HCT116 (cell line): Measurements from ENCODE around the gene RBMS1. TPM values are rescaled to one million over a fixed set of nuclear protein-coding genes. Genes with fewer than 3 reads are reported as not detected.

Experiments used
- ATAC-seq: fragments of 200-7000 bp; cut with Tn5 transposase; 2 replicates; pipeline ENCODE4 v1.9.1; 2020; ENCODE audit warnings: mild to moderate bottlenecking, moderate library complexity
- BruUV-seq: library from RNA; stranded (reverse); fragments of 400-500 nt; replicated peaks from 2 replicates; lab custom pipeline; 2021; lab: Mats Ljungman, UMichigan
- CTCF ChIA-PET: fragments of 300-600 bp; sonication (Branson Sonifier 250); formaldehyde crosslinking; loops from one replicate; lab custom pipeline; 2021; ENCODE audit warnings: antibody characterized with exemption; lab: Charles Lee
- POLR2A ChIA-PET: fragments of 300-600, 350-600 bp; sonication (Branson Sonifier 250); formaldehyde crosslinking; loops from one replicate; lab custom pipeline; 2021; ENCODE audit warnings: antibody characterized with exemption; lab: Charles Lee
- RAD21 ChIA-PET, 2 experiments: fragments of 300-600 bp; sonication (Branson Sonifier 250); formaldehyde crosslinking; loops; one replicate each; lab custom pipeline; 2023; ENCODE audit warnings: low total read pairs in 2 of 2; ENCODE audit not compliant: uncharacterized antibody in 2 of 2, unreplicated experiment in 2 of 2, low non-redundant PET in 1 of 2; lab: Charles Lee
- DNase-seq: peaks from one replicate; pipeline ENCODE4 v3.0.0-alpha.2; 2010; ENCODE audit warnings: low read depth, low spot score
- H2AFZ ChIP-seq: fragments of 200-600 bp; shearing (Covaris generic), sonication (generic); 2 replicates; pipeline ENCODE4 v1.6.1; 2017; ENCODE audit warnings: low read depth, mixed run types, mixed read lengths, antibody characterized with exemption, low read length; ENCODE audit not compliant: poor library complexity, severe bottlenecking
- H3K27ac ChIP-seq: 2 replicates; pipeline ENCODE4 v1.5.1; 2012; ENCODE audit warnings: low read depth, low read length
- H3K27me3 ChIP-seq: fragments of 200-600 bp; sonication (generic); 2 replicates; pipeline ENCODE4 v1.6.1; 2016; ENCODE audit warnings: mixed run types, low read length, mixed read lengths; ENCODE audit not compliant: insufficient read depth
- H3K36me3 ChIP-seq, 2 experiments: fragments of 200-500 bp in 1 of 2; fragments of 200-600 bp in 1 of 2; sonication (Bioruptor generic) in 1 of 2; sonication (generic) in 1 of 2; 2 replicates each; pipeline versions ENCODE4 v1.5.1 to v1.6.1; 2014 to 2016; ENCODE audit warnings: low read length in 2 of 2, inconsistent platforms in 1 of 2, mixed read lengths in 1 of 2, mixed run types in 1 of 2; ENCODE audit not compliant: insufficient read depth in 2 of 2, control insufficient read depth in 1 of 2
- H3K4me1 ChIP-seq, 2 experiments: fragments of 200-600 bp in 1 of 2; sonication (generic) in 1 of 2; 2 replicates each; pipeline versions ENCODE4 v1.5.1 to v1.6.1; 2012 to 2017; ENCODE audit warnings: low read length in 2 of 2, inconsistent platforms in 1 of 2, mild to moderate bottlenecking in 1 of 2, mixed read lengths in 1 of 2, mixed run types in 1 of 2, moderate library complexity in 1 of 2; ENCODE audit not compliant: insufficient read depth in 2 of 2, control insufficient read depth in 1 of 2
- H3K4me2 ChIP-seq: fragments of 200-600 bp; sonication (generic); 2 replicates; pipeline ENCODE4 v1.6.1; 2017; ENCODE audit warnings: mixed run types, low read length, mixed read lengths
- H3K4me3 ChIP-seq, 2 experiments: fragments of 200-600 bp in 1 of 2; sonication (generic) in 1 of 2; replicated peaks in 1 of 2; 2 replicates each; pipeline ENCODE4 v1.5.1; 2011 to 2016; ENCODE audit warnings: low read length in 2 of 2, control low read depth in 1 of 2, low read depth in 1 of 2, mild to moderate bottlenecking in 1 of 2, mixed read lengths in 1 of 2, mixed run types in 1 of 2
- H3K79me2 ChIP-seq: fragments of 200-600 bp; sonication (generic); 2 replicates; pipeline ENCODE4 v1.6.1; 2017; ENCODE audit warnings: mild to moderate bottlenecking, mixed run types, low read length, moderate library complexity, mixed read lengths; ENCODE audit not compliant: insufficient read depth
- H3K9ac ChIP-seq: fragments of 200-600 bp; sonication (generic); 2 replicates; pipeline ENCODE4 v1.6.1; 2016; ENCODE audit warnings: low read length, mixed read lengths
- H3K9me2 ChIP-seq: fragments of 200-600 bp; sonication (generic), shearing (Covaris generic); 2 replicates; pipeline ENCODE4 v1.6.1; 2017; ENCODE audit warnings: mixed run types, mild to moderate bottlenecking, moderate library complexity; ENCODE audit not compliant: insufficient read depth
- H3K9me3 ChIP-seq, 2 experiments: fragments of 200-500 bp in 1 of 2; fragments of 200-600 bp in 1 of 2; sonication (Bioruptor generic) in 1 of 2; sonication (generic) in 1 of 2; 2 replicates each; pipeline ENCODE4 v1.6.1; 2014 to 2017; ENCODE audit warnings: low read length in 2 of 2, mixed read lengths in 2 of 2, inconsistent platforms in 1 of 2, low read depth in 1 of 2, mild to moderate bottlenecking in 1 of 2, mixed run types in 1 of 2, moderate library complexity in 1 of 2; ENCODE audit not compliant: control insufficient read depth in 1 of 2, insufficient read depth in 1 of 2
- H4K20me1 ChIP-seq: fragments of 200-600 bp; sonication (generic), shearing (Covaris generic); 2 replicates; pipeline ENCODE4 v1.6.1; 2017; ENCODE audit warnings: mixed run types, mild to moderate bottlenecking, moderate library complexity; ENCODE audit not compliant: insufficient read depth
- CBX3 ChIP-seq: IDR thresholded peaks from 2 replicates; pipeline ENCODE4 v1.6.1; 2012; ENCODE audit warnings: low read depth
- EGR1 ChIP-seq: IDR thresholded peaks from 2 replicates; pipeline ENCODE4 v1.6.1; 2012; ENCODE audit warnings: low read depth
- ELF1 ChIP-seq: IDR thresholded peaks from 2 replicates; pipeline ENCODE4 v1.6.1; 2012; ENCODE audit warnings: low read depth, borderline replicate concordance
- EZH2 ChIP-seq: fragments of 200-600 bp; sonication (generic); IDR thresholded peaks from 2 replicates; pipeline ENCODE4 v1.6.1; 2017; ENCODE audit warnings: antibody characterized with exemption, mixed run types
- JUND ChIP-seq: IDR thresholded peaks from 2 replicates; pipeline ENCODE4 v1.6.1; 2012
- POLR2AphosphoS5 ChIP-seq: IDR thresholded peaks from 2 replicates; pipeline ENCODE4 v1.6.1; 2011; ENCODE audit warnings: mild to moderate bottlenecking, low read depth, low read length, moderate library complexity
- REST ChIP-seq: IDR thresholded peaks from 2 replicates; pipeline ENCODE4 v1.6.1; 2012; ENCODE audit warnings: low read depth
- SP1 ChIP-seq: IDR thresholded peaks from 2 replicates; pipeline ENCODE4 v1.6.1; 2012; ENCODE audit warnings: low read depth
- SRF ChIP-seq: IDR thresholded peaks from 2 replicates; pipeline ENCODE4 v1.6.1; 2012; ENCODE audit warnings: low read depth
- TCF7L2 ChIP-seq: IDR thresholded peaks from 2 replicates; pipeline ENCODE4 v1.7.0; 2011; ENCODE audit warnings: borderline replicate concordance, inconsistent platforms; ENCODE audit not compliant: insufficient read depth, insufficient read length; ENCODE audit errors: extremely low read depth
- intact Hi-C: fragments of 100-400 bp; cut with micrococcal nuclease; formaldehyde crosslinking; loops from 2 replicates; pipeline ENCODE4 v1.10.0; 2022
- total RNA-seq: library from RNA; stranded (reverse); gene quantifications from one replicate; pipeline ENCODE4 v1.2.1, GENCODE V29; 2021; ENCODE audit not compliant: unreplicated experiment

RBMS1 gene
- total RNA-seq, 1 experiment from 2014 or later: 17.6 TPM

GRCh38 chr2:160264308-160264707, 229.3 kb downstream of the RBMS1 start (continued):
- TF ChIP-seq JUND (no peak), POLR2AphosphoS5 (no peak), EZH2 (no peak), CBX3 (no peak), TCF7L2 (no peak), REST (no peak), EGR1 (no peak)

- ChIA-PET RAD21 (no interaction called here), CTCF (no interaction called here), POLR2A (no interaction called here)
- Histone ChIP-seq H3K27me3 (no peaks in the 10 kb centered on the region), H3K4me3 (no peak overlapping the region), H3K27ac (no peak overlapping the region), H2AFZ (no peak overlapping the region), H3K4me2 (no peak overlapping the region), H3K4me1 (peaks cover 3 to 9% of the 10 kb centered on the region in 2 experiments; a peak in 2 of 4 replicates), H3K79me2 (no peaks in the 10 kb centered on the region), H3K9ac (no peak overlapping the region), H4K20me1 (no peaks in the 10 kb centered on the region), H3K9me2 (no peaks in the 10 kb centered on the region), H3K9me3 (no peaks in the 10 kb centered on the region), H3K36me3 (no peaks in the 10 kb centered on the region)
- ATAC-seq: no peak
- no TSS peak for BruUV-seq
- intact Hi-C loops: no loop called here
- no peak for DNase-seq
- TF ChIP-seq ELF1: no peak
- TF ChIP-seq SP1: no peak
- no peak for TF ChIP-seq CBX3
- TF ChIP-seq EZH2: no peak
- no peak for TF ChIP-seq SRF
Observed at GRCh38 chr2:160261732-160262131, 231.9 kb downstream of the RBMS1 start.
